GM12892 (cell line): ENCODE data around the gene NDOR1.

Experiments
- DNase-seq: peaks from one replicate; pipeline ENCODE4 v3.0.0; 2011; ENCODE audit not compliant: insufficient read length
- FAIRE-seq: peaks from 2 replicates; lab custom pipeline; 2011; peaks lifted over from hg19 to GRCh38; lab: Jason Lieb, UNC
- POLR2A ChIP-seq: IDR thresholded peaks from 2 replicates; pipeline ENCODE4 v1.6.1; 2011; ENCODE audit warnings: low read depth, low read length, control low read depth
- POLR2AphosphoS5 ChIP-seq: IDR thresholded peaks from 2 replicates; pipeline ENCODE4 v1.6.1; 2011; ENCODE audit warnings: low read depth, low read length, control low read depth
- TAF1 ChIP-seq: IDR thresholded peaks from 2 replicates; pipeline ENCODE4 v1.6.1; 2011; ENCODE audit warnings: low read depth, mild to moderate bottlenecking, control low read depth, low read length, borderline replicate concordance

The NDOR1 gene

DNA sequence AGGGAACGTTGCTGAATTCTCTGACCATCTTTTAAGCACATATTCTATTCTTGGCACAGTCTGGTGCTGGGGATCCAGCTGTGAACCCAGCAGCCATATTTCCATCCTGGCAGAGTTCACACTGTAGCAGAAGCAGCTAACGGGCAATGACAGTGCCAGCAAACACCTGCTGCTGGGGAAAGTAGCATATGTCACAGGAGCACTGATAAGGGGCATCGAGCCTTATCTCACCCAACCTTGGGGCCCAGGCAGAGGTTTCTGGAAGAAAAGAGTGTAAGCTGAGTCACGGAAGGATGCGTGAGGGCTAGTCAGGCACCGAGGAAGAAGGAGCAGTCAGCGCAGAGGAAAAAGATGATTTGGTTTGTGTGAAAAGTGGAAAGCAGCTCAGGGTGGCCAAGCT, 1.1 kb downstream of the NDOR1 start:
- no peak for FAIRE-seq
- TF ChIP-seq POLR2A = no peak; the same call in 1 of the 2 replicates
- TF ChIP-seq POLR2AphosphoS5 = no peak
- TF ChIP-seq TAF1 = no peak
- no peak for DNase-seq

DNA sequence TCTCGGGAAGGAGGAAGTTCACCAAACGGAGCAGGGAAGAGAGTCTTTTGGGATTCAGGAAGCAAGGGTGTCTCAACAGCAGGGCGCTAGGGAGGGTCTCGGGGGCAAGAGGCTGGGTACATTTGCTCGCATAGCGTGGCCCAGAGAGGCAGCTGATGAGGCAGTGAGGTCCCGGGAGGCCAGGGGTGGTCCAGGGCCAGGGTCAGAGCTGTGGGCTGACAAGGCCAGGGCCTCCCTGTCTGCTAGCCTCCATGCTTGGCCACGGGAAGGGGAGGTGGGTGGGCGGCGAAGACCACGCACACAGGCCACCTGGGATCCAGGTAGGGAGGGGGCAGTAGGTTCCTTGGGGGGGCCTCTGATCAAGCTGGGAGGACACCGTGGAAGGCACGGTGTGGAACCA, 6.0 kb downstream of the NDOR1 start:
- no peak for DNase-seq
- FAIRE-seq = peak; percentile 17
- TF ChIP-seq TAF1 (no peak), POLR2A (peak; percentile 15; the same call in 1 of the 2 replicates), POLR2AphosphoS5 (no peak)

DNA sequence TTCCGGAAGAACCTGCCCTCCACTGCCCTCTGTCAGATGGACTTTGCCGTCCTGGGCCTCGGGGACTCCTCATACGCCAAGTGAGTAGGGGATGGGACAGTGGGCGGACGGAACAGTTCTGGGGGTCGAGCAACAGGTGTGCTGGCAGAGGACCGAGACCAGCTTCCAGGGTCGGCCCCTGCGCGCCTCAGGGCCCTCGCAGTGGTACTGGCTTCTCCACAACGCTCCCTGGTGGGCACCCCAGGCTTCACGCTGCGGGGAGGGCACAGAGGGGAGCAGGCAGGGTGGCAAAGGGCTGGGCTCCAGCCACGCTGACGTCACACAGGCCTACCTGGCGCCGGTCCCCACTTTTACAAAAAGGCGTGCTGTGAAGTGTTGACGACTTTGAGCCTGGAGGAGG, 7.0 kb downstream of the NDOR1 start:
- no peak for DNase-seq
- no peak for TF ChIP-seq TAF1
- no peak for TF ChIP-seq POLR2A
- TF ChIP-seq POLR2AphosphoS5 = no peak
- FAIRE-seq = no peak

DNA sequence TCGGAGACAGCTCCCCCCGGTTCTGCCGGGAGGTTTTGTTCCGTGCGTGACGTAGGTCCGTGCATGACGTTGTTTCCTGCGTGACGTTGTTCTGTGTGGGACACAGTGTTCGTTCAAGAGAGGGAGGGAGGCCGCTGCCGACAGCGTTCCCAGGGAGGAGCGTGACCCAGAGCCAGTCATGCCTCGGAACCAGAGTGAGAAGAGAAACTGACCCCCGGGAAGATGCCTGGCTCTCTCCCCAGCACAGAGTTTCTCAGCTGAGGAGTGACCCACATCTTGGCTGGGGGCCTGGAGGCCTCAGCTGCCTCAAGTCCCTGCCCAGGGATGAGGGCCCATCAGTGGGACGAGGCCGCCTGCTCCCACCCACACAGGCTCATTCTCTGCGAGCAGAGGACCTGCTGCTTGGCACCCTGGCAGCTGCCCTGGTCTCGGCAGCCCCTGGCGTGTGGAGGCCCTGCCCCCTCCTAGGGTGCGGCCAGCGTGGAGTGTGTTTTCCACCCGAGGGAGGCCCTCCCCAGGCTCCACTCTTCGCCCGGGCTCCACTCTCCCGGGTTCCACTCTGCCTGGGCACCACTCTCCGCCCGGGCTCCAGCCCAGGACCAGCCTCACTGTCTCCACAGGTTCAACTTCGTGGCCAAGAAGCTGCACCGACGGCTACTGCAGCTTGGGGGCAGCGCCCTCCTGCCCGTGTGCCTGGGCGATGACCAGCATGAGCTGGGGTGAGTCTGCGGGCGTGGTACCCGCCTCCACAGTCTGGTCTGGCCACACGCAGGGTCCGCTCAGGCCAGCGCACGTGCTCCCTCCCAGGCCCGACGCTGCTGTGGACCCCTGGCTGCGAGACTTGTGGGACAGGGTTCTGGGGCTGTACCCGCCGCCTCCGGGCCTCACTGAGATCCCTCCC, 7.9 kb downstream of the NDOR1 start:
- DNase-seq = no peak
- no peak for FAIRE-seq
- no peak for TF ChIP-seq POLR2AphosphoS5
- no peak for TF ChIP-seq POLR2A
- no peak for TF ChIP-seq TAF1

DNA sequence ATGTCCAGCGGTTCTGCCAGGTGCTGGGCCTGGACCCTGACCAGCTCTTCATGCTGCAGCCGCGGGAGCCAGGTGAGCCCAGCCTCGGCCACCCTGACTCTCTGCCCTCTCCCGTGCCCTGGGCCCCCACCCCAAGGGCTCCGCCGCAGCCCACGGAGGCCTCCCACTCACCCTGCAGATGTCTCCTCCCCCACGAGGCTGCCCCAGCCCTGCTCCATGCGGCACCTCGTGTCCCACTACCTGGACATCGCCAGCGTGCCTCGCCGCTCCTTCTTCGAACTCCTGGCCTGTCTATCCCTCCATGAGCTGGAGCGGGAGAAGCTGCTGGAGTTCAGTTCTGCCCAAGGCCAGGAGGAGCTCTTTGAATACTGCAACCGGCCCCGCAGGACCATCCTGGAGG, 9.1 kb downstream of the NDOR1 start:
- TF ChIP-seq TAF1 = no peak
- no peak for TF ChIP-seq POLR2AphosphoS5
- no peak for TF ChIP-seq POLR2A
- FAIRE-seq (no peak), DNase-seq (no peak)

DNA sequence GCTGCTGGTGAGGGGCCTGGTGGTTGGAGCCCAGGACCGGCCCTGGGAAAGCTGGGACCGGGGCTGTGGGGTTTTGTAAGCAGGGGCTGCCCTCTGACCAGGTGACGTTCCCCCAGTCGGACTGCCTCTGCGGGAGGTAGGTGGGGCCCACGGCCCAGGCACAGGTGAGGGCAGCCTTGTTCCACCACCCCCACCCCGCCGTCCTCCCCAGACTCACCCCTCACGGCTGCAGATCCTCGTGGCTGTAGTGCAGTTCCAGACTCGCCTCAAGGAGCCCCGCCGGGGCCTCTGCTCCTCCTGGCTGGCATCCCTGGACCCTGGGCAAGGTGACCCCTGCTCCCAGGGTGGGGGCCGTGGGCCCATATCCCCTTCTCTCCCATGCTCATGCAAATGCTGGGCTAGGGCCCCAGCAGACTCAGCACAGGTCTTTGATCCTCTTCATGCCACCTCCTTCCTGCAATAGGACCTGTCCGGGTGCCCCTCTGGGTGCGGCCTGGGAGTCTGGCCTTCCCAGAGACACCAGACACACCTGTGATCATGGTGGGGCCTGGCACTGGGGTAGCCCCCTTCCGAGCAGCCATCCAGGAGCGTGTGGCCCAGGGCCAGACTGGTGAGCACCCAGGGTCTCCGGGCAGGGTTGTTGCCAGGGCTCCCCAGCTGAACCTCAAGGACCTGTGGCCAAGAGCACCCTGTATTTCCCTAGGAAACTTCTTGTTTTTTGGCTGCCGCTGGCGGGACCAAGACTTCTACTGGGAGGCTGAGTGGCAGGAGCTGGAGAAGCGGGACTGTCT, 9.9 kb downstream of the NDOR1 start:
- TF ChIP-seq POLR2AphosphoS5 (no peak), TAF1 (no peak), POLR2A (no peak)
- no peak for DNase-seq
- FAIRE-seq = no peak

DNA sequence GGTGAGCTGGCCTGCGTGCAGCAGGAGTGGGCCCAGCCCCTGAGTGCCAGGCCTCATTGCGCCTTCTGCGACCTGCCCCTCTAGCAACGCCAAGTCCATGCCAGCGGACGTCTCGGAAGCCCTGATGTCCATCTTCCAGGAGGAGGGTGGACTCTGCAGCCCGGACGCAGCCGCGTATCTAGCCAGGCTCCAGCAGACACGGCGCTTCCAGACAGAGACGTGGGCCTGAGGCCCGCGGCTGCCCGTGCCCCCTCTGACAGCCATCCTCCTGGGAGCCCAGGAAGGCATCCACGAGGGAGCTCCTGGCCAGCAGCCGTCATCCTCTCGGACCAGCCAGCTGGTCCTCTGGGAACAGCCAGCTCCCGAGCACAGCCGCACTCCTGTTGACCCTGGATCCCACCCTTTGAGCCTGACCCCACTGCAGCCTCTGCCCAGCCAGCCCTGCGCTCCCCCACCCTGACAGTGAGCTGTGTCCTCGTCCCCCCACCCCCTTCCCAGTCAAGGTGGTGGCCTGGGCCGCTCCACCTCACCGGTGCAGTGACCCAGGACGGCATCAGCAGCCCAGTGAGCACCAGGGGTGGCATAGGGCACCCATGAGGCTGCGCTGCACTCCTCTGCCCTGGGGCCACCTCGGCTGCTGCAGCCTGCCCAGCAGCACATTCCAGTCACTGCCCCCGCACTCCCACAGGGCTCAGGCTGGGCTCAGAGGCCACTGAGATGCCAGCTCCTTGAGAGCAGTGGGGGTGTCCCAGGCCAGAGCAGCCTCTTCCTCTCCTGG, 10.9 kb downstream of the NDOR1 start:
- no peak for DNase-seq
- TF ChIP-seq POLR2AphosphoS5 = no peak
- TF ChIP-seq TAF1 = no peak
- TF ChIP-seq POLR2A = no peak
- no peak for FAIRE-seq

DNA sequence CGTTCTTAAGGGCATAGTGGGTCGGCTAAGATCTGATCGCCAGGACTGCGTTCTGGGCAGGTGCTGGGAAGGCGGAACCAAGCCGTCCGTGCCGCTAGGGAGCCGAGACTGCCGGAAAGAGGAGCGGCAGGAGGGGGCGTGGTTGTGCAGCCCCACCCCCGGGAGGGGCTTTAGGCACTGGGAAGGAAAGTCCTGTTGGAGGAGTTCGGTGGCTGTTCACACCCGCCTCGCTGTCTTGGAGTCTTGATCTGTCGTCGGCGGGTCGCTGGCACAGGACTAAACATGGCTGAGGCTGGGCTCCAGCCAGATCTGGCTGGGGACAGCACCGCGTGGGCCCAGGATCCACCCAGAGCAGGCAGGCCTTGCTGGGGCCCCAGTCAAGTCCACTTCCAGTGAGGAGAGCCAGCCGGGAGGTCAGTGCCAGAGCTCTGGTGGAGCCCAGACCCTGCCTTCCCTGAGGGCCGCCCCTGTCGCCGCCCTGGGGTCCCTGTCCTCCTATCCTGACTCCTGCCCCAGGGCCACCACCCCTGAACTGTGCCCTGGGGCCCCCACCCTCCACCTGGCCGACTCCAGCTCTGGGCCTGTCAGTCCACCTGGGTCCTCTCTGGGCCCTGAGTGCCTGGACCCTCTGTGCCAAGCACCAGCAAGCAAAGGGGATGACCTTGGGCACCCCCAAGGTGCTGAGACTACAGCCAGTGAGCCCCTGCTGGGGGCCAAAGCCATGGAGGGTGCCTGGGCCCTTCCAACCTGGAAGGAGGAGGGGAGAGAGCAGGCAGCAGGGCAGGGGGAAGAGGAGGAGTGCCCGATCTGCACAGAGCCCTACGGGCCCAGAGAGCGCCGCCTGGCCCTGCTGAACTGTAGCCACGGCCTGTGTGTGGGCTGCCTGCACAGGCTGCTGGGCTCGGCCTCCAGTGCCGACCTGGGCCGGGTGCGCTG, 12.0 kb downstream of the NDOR1 start:
- TF ChIP-seq POLR2AphosphoS5 = no peak
- DNase-seq (no peak), FAIRE-seq (no peak)

DNA sequence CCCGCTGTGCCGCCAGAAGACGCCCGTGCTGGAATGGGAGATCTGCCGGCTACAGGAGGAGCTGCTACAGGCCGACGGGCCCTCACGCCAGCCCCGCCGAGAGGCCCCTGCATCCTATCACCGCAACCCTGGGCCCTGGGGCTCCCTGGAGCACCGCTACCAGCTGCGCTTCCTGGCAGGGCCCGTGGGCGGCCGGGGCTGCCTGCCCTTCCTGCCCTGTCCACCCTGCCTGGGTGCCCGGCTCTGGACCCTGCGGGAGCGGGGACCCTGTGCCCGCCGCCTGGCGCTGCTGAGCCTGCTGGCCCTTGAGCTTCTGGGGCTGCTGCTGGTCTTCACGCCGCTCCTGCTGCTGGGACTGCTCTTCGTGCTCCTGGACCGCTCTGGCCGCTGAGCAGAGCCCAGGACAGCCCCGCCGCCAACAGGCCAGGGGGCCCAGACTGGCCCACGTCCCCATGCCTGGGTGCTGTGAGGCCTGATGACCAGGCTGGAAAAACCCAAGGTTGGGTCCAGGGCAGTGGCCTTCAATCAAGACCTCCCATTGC, 12.8 kb downstream of the NDOR1 start:
- TF ChIP-seq POLR2A (no peak), TAF1 (no peak), POLR2AphosphoS5 (no peak)
- no peak for DNase-seq
- no peak for FAIRE-seq

DNA sequence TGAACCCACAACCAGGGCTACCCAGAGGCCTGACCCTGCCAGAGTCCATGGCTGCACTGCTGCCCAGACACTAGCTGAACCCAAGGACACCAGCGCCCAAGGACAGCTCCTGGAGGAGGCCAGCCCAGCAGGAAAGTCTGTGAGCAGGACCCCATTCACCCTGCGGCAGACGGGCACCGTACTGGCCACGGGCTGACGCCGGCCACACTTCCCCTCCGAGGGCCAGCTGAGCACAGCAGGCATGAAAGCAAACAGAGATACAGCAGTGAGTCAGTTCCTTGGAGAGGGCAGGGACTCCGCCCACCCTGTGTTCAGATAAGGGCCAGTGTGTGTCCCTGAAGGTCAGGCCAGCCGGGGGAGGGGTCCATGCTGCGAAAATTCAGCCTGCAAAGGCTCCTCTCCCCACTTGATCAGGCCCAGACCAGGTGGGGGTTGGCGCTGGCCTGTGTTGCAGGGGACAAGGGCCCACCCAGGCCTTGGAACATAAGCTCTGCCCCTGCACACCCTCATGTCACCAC, 13.3 kb downstream of the NDOR1 start:
- FAIRE-seq (no peak), DNase-seq (no peak)
- TF ChIP-seq POLR2A (no peak), TAF1 (no peak), POLR2AphosphoS5 (no peak)
